ENCODE data around the gene SPON1.

GRCh38 chr11:13917904-13918303, 44.6 kb upstream of the SPON1 start:
- TF ChIP-seq CTCF (conservative IDR thresholded peaks at IDR 0.05; ENCODE audit: low read depth, low read length) (no peak), EZH2 (IDR thresholded peaks at IDR 0.05; ENCODE audit: low read length, unreplicated experiment) (no peak), EZH2phosphoT487 (IDR thresholded peaks at IDR 0.05; ENCODE audit: borderline replicate concordance, low read length) (no peak)
